Stimulated activated CD4-positive, alpha-beta T cell treated with anti-CD3 and anti-CD28 coated beads, Interleukin-15, amount 100 ng/mL, for 1 hour (primary cell): ENCODE data around the gene MVK.

Source experiments
- DNase-seq, 2 donors: peaks; one replicate each; pipeline ENCODE4 v3.0.0-alpha.2; 2020; ENCODE audit warnings: low read depth in 1 of 2, low spot score in 1 of 2

The MVK gene

DNA sequence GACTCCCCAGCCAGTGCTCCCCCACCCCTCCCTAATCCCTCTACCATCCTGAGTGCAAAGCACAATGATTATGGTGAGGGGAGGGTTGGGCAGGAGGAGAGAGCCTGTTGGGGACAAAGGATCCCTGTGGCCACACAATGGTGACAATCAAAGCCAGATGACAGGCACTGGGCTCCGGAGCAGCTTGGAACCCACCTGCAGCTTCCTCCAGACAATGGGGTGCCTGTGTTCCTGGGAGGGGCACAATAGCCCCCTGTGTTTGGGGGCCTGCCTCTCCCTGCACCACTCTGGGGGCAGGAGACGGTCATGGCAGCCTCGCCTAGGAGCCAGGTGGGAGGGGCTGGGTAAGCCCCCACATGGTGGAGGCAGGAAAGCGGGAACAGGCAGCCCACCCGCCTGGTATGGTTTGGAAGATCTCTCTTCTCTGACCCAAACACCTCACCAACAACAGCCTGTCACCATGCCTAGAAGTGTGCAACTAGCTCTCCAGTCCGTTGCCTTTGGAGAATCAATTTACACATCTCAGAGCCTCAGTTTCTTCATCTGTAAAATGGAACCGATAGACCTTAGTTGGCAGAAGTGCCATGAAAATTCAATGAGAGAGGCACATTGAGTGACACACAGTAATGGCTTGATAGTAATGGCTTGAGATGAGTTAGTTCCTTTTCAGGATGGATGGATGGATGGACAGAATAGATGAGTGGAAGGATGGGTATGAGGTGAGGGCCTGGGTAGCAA lies 53.0 kb downstream of the MVK start:
- DNase-seq = no peak

- DNase-seq = no peak
Observed at GRCh38 chr12:109627633-109628032, 54.0 kb downstream of the MVK start.

DNA sequence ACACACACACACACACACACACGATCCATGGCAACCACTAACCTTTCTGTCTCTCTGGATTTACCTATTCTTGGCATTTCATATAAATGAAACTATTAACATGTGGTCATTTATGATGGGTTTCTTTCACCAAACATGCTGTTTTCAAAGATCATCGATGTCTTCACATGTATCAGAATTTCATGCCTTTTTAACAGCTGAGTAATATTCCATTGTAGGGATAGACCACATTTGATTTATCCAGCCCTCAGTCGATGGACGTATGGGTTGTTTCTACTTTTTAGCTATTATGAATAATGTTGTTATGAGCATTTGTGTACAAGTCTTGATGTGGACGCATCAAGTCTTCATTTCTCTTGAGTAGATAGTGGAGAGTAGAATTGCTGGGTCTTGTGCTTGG lies 56.5 kb downstream of the MVK start:
- no peak for DNase-seq

DNA sequence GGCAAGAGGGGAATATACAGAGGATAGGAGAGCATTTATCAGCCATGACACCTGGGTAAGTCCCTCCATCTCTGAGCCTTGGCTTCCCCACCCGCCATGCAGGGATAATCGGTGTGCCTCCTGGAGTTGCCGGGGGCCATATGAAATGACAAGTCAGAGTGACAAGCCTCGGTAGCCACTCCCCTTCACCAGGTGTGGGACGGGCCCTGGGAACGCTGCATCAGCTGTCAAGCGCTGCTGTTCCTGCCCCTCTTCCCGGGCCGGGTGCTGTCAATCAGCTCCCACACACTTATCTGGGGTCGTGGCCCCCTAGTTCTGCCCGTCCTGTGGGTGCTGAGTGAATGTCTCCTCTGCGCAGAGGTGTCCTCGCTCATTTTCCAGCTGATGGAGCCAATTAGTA lies 57.2 kb downstream of the MVK start:
- no peak for DNase-seq

GRCh38 chr12:109631302-109631701 lies 57.7 kb downstream of the MVK start:
- DNase-seq = no peak

- no peak for DNase-seq
Observed at GRCh38 chr12:109631751-109632150, 58.2 kb downstream of the MVK start.

- no peak for DNase-seq
Observed at GRCh38 chr12:109632342-109632741, 58.7 kb downstream of the MVK start.

- no peak for DNase-seq
Observed at GRCh38 chr12:109635717-109636116, 62.1 kb downstream of the MVK start.

DNA sequence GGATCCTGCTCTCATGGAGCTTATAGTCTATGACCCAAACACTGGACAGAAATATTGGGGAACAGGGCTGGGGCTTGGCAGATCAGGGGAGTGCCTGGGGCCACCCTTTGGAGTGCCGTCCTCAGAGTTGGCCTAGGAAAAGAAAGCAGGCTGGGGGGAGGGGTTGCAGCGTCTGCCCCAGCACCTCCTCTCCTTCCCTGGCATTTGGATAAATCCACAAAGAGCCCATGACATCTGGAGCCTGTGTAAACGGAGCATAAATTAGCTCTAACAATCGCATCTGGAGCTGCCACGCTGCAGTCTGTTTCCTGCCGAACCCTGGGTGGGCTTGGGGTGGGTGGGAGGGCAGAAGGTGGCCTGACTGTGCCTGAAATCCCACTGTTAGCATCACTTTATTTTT lies 63.8 kb downstream of the MVK start:
- no peak for DNase-seq

GRCh38 chr12:109637996-109638395 lies 64.4 kb downstream of the MVK start:
- no peak for DNase-seq

- DNase-seq = no peak
Observed at GRCh38 chr12:109638735-109639134, 65.1 kb downstream of the MVK start.

- no peak for DNase-seq
Observed at GRCh38 chr12:109639151-109639872, 65.7 kb downstream of the MVK start.

- no peak for DNase-seq
Observed at GRCh38 chr12:109640961-109641360, 67.4 kb downstream of the MVK start.

DNA sequence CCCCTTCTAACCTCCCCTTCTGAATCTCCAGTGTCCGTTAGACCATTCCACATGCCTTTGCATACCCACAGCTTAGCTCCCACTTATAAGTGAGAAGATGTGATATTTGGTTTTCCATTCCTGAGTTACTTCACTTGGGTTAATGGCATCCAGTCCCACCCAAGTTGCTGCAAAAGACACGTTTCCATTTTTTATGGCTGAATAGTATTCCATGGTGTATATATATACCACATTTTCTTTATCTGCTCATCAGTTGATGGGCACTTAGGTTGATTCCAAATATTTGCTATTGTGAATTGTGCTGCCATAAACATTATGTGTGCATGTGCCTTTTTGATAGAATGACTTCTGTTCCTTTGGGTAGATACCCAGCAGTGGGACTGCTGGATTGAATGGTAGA lies 67.8 kb downstream of the MVK start:
- no peak for DNase-seq

DNA sequence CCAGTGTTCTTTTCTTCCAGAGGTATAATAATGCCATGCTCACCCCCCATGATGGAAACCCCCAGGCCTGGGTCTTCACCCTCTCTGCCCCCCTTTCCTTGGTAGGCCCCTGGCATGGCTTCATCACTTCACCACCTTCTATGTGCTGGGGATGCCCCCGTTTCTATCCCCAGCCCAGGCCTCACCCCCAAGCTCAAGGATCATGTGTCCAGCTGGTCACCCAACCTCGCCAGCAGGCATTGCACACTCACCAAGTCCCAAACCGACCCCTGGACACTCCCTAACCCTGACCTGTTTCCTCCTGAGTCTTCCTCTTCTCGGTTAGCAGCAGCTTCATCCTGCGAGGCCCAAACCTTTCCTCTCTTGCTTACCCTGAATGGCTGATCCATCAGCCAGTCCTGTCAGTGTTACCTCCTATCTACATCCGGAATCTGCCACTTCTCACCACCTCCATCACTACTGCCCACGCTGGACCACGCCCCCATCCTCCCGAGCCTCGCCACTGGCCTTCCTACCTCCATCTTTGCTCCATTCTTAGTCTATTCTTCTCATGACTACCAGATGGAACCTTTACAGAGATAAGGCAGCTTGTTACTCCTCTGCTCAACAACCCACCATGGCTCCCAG lies 69.0 kb downstream of the MVK start:
- DNase-seq = no peak

GRCh38 chr12:109645194-109645593 lies 71.6 kb downstream of the MVK start:
- DNase-seq = no peak

DNA sequence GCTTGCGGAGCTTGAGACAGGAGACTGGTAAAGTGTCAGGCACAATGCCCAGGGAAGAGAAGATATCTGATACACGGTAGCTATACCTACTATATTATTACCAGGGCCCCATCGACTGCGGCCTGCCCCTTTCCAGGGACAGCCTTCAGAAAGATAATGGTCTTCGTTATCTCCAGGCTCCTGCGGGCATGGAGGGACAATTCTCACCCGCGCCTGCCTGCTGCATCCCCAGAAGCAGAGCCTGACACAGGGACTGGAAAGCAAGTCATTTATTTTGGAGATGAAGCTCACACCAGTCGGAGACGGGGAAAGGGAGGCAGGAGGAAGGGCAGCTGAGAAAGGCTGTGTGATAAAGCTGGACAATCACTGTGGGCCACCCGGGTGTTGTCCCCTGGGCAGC lies 72.1 kb downstream of the MVK start:
- no peak for DNase-seq
